ENCODE results near the gene ITPKB. TPM values are rescaled to one million over a fixed set of nuclear protein-coding genes. Genes with fewer than 3 reads are reported as not detected.
A peak's percentile ranks its signal among the peaks of the same experiment; 100 is the strongest.

Gene ITPKB
- total RNA-seq, 1 experiment from 2014 or later: 17.7 TPM

- POLR2A ChIA-PET (ENCODE audit: unreplicated experiment): no interaction called here
- Histone ChIP-seq H3K27me3 (ENCODE audit: low read length) (no peaks in the 10 kb centered on the region), H3K79me2 (ENCODE audit: low read length) (no peaks in the 10 kb centered on the region), H3K9me2 (replicated peaks; ENCODE audit: low read length) (no peaks in the 10 kb centered on the region), H3K4me1 (ENCODE audit: insufficient read depth, low read length) (peaks cover 24% of the 10 kb centered on the region), H4K20me1 (ENCODE audit: low read length) (no peaks in the 10 kb centered on the region), H3F3A (ENCODE audit: low read length, unreplicated experiment) (no peaks in the 10 kb centered on the region), H2AFZ (ENCODE audit: low read length) (peak overlapping the region; percentile 3; the same call in 1 of the 2 replicates), H3K4me2 (ENCODE audit: low read length) (peak overlapping the region; percentile 55), H3K27ac (ENCODE audit: low read length) (peak overlapping the region; percentile 52), H3K36me3 (ENCODE audit: low read depth, low read length) (no peaks in the 10 kb centered on the region), H3K4me3 (ENCODE audit: low read length) (no peak overlapping the region), H3K9me3 (ENCODE audit: low read length) (no peaks in the 10 kb centered on the region), H3K9ac (ENCODE audit: low read length) (peak overlapping the region; percentile 12; the same call in 1 of the 2 replicates)
- CTCF ChIA-PET: no interaction called here
- no TSS peak for BruUV-seq (replicated peaks)
- DNase-seq (peak; percentile 93), ATAC-seq (peak; percentile 98)
- TF ChIP-seq EZH2phosphoT487 (IDR thresholded peaks at IDR 0.05; ENCODE audit: borderline replicate concordance, low read length): no peak
- TF ChIP-seq EZH2 (IDR thresholded peaks at IDR 0.05; ENCODE audit: low read length, unreplicated experiment): no peak
- no peak for TF ChIP-seq CTCF (conservative IDR thresholded peaks at IDR 0.05; ENCODE audit: low read depth, low read length)
- intact Hi-C loops (cut with micrococcal nuclease): loop anchor here (1.0 to 2.0 kb wide), 2 partner anchors 31 to 46 kb away; partner anchors contain the start of gene ITPKB
These were observed 45.3 kb upstream of the ITPKB start for GRCh38 chr1:226784081-226785049.

DNA sequence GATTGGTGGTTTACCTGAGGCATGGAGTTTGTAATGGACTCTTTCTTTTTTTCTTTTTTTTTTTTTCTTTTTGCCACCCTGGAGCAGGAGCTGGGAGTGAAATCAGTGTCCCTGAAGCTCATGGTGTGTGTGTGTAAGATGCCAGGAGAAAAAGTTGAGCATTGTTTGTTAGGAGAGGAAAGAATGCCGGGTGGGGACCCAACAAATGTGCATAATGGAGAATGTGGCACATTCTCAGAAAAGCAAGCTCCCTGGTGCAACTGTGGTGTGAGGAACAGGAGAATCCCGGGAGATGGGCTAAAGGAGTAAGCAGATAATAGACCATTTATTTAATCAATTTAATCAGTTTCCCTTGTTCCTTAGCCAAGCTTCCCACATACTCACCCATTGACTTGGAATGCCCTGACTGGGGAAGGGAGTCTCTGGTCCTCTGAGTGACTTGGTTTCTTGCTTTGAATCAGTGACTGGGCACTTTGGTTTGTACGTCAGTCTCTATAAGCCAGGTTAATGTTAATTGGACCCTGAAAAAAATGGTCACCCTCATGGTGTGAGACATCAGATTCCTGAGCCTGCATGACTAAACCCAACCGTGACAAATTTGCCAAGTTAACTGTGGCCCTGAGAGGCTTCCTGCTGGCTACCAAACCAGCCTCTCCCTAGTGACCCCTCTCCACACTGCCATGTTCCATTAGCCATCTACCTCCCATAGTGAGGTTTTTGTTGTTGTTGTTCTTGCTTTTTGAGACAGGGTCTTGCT, 43.9 kb upstream of the ITPKB start:
- H3K79me2 ChIP-seq (ENCODE audit: low read length): no peaks in the 10 kb centered on the region
- H3K27ac ChIP-seq (ENCODE audit: low read length): peak overlapping the region; percentile 35
- H3K4me2 ChIP-seq (ENCODE audit: low read length): no peak overlapping the region
- POLR2A ChIA-PET (ENCODE audit: unreplicated experiment): no interaction called here
- H3K36me3 ChIP-seq (ENCODE audit: low read depth, low read length): no peaks in the 10 kb centered on the region
- no peaks in the 10 kb centered on the region for H3F3A ChIP-seq (ENCODE audit: low read length, unreplicated experiment)
- H4K20me1 ChIP-seq (ENCODE audit: low read length): no peaks in the 10 kb centered on the region
- CTCF ChIA-PET: no interaction called here
- no peaks in the 10 kb centered on the region for H3K9me3 ChIP-seq (ENCODE audit: low read length)
- H2AFZ ChIP-seq (ENCODE audit: low read length): no peak overlapping the region
- BruUV-seq (replicated peaks): no TSS peak
- H3K4me1 ChIP-seq (ENCODE audit: insufficient read depth, low read length): peaks cover 35% of the 10 kb centered on the region
- H3K4me3 ChIP-seq (ENCODE audit: low read length): no peak overlapping the region
- intact Hi-C loops (cut with micrococcal nuclease): no loop called here
- H3K9ac ChIP-seq (ENCODE audit: low read length): no peak overlapping the region
- ATAC-seq: no peak
- H3K9me2 ChIP-seq (replicated peaks; ENCODE audit: low read length): no peaks in the 10 kb centered on the region
- peak; percentile 36 for DNase-seq
- H3K27me3 ChIP-seq (ENCODE audit: low read length): no peaks in the 10 kb centered on the region
- TF ChIP-seq CTCF (conservative IDR thresholded peaks at IDR 0.05; ENCODE audit: low read depth, low read length): no peak
- TF ChIP-seq EZH2 (IDR thresholded peaks at IDR 0.05; ENCODE audit: low read length, unreplicated experiment): no peak
- TF ChIP-seq EZH2phosphoT487 (IDR thresholded peaks at IDR 0.05; ENCODE audit: borderline replicate concordance, low read length): no peak

Measured in PC-3 (cell line).